SK-N-SH treated with all-trans-retinoic acid at 6 μM for 48 hours (cell line): ENCODE measurements around the gene LCN6.

ENCODE experiments used
- ATAC-seq: fragments of 200-7000 bp; cut with Tn5 transposase; 3 replicates; pipeline ENCODE4 v1.9.1; 2020; ENCODE audit warnings: mild to moderate bottlenecking, moderate library complexity
- ARNTL ChIP-seq: fragments of 450-650 bp; formaldehyde crosslinking; IDR thresholded peaks from 2 replicates; pipeline ENCODE4 v1.5.0; 2020; ENCODE audit warnings: low read depth, mild to moderate bottlenecking, moderate library complexity, borderline replicate concordance
- CREB5 ChIP-seq: fragments of 250-450 bp; sonication (Bioruptor Pico); IDR thresholded peaks from 2 replicates; pipeline ENCODE4 v1.5.1; 2020; ENCODE audit warnings: low read depth, mild to moderate bottlenecking, moderate library complexity
- CSDC2 ChIP-seq: fragments of 250-450 bp; sonication (Bioruptor Pico); IDR thresholded peaks from 2 replicates; pipeline ENCODE4 v1.5.0; 2020; ENCODE audit warnings: mild to moderate bottlenecking, moderate library complexity
- CSRNP3 ChIP-seq: fragments of 250-450 bp; sonication (Bioruptor Pico); IDR thresholded peaks from 2 replicates; pipeline ENCODE4 v1.5.1; 2021; ENCODE audit warnings: mild to moderate bottlenecking, moderate library complexity
- ESRRG ChIP-seq: fragments of 250-450 bp; sonication (Bioruptor Pico); IDR thresholded peaks from 2 replicates; pipeline ENCODE4 v1.6.1; 2021; ENCODE audit warnings: mild to moderate bottlenecking
- GLIS3 ChIP-seq: fragments of 250-450 bp; sonication (Bioruptor Pico); IDR thresholded peaks from 2 replicates; pipeline ENCODE4 v1.5.0; 2020; ENCODE audit warnings: mild to moderate bottlenecking, moderate library complexity
- ISL1 ChIP-seq: fragments of 250-450 bp; sonication (Bioruptor Pico); IDR thresholded peaks from 2 replicates; pipeline ENCODE4 v2.1.2; 2022; ENCODE audit warnings: mild to moderate bottlenecking, moderate library complexity
- OSR1 ChIP-seq: fragments of 250-450 bp; sonication (Bioruptor Pico); IDR thresholded peaks from 2 replicates; pipeline ENCODE4 v1.8.0; 2022; ENCODE audit warnings: moderate library complexity, mild to moderate bottlenecking, inconsistent platforms
- PATZ1 ChIP-seq: fragments of 250-450 bp; sonication (Bioruptor Pico); IDR thresholded peaks from 2 replicates; pipeline ENCODE4 v1.8.0; 2020; ENCODE audit warnings: mild to moderate bottlenecking, moderate library complexity, borderline replicate concordance
- POU6F1 ChIP-seq: fragments of 250-450 bp; sonication (Bioruptor Pico); IDR thresholded peaks from 2 replicates; pipeline ENCODE4 v1.8.0; 2021; ENCODE audit warnings: low read depth, mild to moderate bottlenecking, moderate library complexity, borderline replicate concordance
- PPARA ChIP-seq: fragments of 250-450 bp; sonication (Bioruptor Pico); IDR thresholded peaks from 2 replicates; pipeline ENCODE4 v1.5.0; 2020; ENCODE audit warnings: mild to moderate bottlenecking, borderline replicate concordance
- RARB ChIP-seq: fragments of 250-450 bp; sonication (Bioruptor Pico); IDR thresholded peaks from 2 replicates; pipeline ENCODE4 v1.8.0; 2021; ENCODE audit warnings: mild to moderate bottlenecking, moderate library complexity
- SNAI2 ChIP-seq: fragments of 250-450 bp; sonication (Bioruptor Pico); IDR thresholded peaks from 2 replicates; pipeline ENCODE4 v1.5.0; 2020; ENCODE audit warnings: mild to moderate bottlenecking, moderate library complexity
- TCF4 ChIP-seq: fragments of 250-450 bp; sonication (Bioruptor Pico); IDR thresholded peaks from 2 replicates; pipeline ENCODE4 v1.8.0; 2021; ENCODE audit warnings: mild to moderate bottlenecking, moderate library complexity, borderline replicate concordance
- TOX ChIP-seq: fragments of 250-450 bp; sonication (Bioruptor Pico); IDR thresholded peaks from 2 replicates; pipeline ENCODE4 v1.8.0; 2021; ENCODE audit warnings: mild to moderate bottlenecking, moderate library complexity, borderline replicate concordance
- TSHZ2 ChIP-seq: fragments of 250-450 bp; sonication (Bioruptor Pico); IDR thresholded peaks from 2 replicates; pipeline ENCODE4 v1.5.0; 2020; ENCODE audit warnings: mild to moderate bottlenecking, moderate library complexity
- ZC3H10 ChIP-seq: fragments of 250-450 bp; sonication (Bioruptor Pico); IDR thresholded peaks from 2 replicates; pipeline ENCODE4 v1.5.1; 2021; ENCODE audit warnings: mild to moderate bottlenecking, moderate library complexity
- ZFP3 ChIP-seq: fragments of 250-450 bp; sonication (Bioruptor Pico); IDR thresholded peaks from 2 replicates; pipeline ENCODE4 v1.5.0; 2020; ENCODE audit warnings: mild to moderate bottlenecking, moderate library complexity
- ZNF565 ChIP-seq: fragments of 450-650 bp; formaldehyde crosslinking; conservative IDR thresholded peaks from 2 replicates; pipeline ENCODE4 v1.5.0; 2020; ENCODE audit warnings: low read depth, mild to moderate bottlenecking, moderate library complexity
- ZNF70 ChIP-seq: fragments of 450-650 bp; formaldehyde crosslinking; IDR thresholded peaks from 2 replicates; pipeline ENCODE4 v1.5.0; 2020; ENCODE audit warnings: mild to moderate bottlenecking, moderate library complexity
- ZNF8 ChIP-seq: fragments of 450-650 bp; formaldehyde crosslinking; IDR thresholded peaks from 2 replicates; pipeline ENCODE4 v1.5.0; 2020; ENCODE audit warnings: mild to moderate bottlenecking, moderate library complexity

Gene LCN6

GRCh38 chr9:136717399-136717798 lies 30.9 kb downstream of the LCN6 start:
- ATAC-seq, result no peak
- TF ChIP-seq ESRRG (CRISPR knock-in tag), result no peak
- no peak for TF ChIP-seq TSHZ2
- no peak for TF ChIP-seq ARNTL (CRISPR knock-in tag)
- no peak for TF ChIP-seq TOX
- no peak for TF ChIP-seq RARB
- no peak for TF ChIP-seq OSR1 (CRISPR knock-in tag)
- no peak for TF ChIP-seq ZNF70 (CRISPR knock-in tag)
- TF ChIP-seq PPARA, result no peak
- no peak for TF ChIP-seq ISL1 (CRISPR knock-in tag)
- no peak for TF ChIP-seq SNAI2 (CRISPR knock-in tag)
- no peak for TF ChIP-seq PATZ1 (CRISPR knock-in tag)
- no peak for TF ChIP-seq CSDC2
- TF ChIP-seq ZC3H10 (CRISPR knock-in tag), result no peak

GRCh38 chr9:136714893-136715274 lies 33.4 kb downstream of the LCN6 start:
- TF ChIP-seq SNAI2 (CRISPR knock-in tag), result no peak
- TF ChIP-seq OSR1 (CRISPR knock-in tag), result no peak
- ATAC-seq, result no peak

GRCh38 chr9:136714096-136714892 lies 34.0 kb downstream of the LCN6 start:
- ATAC-seq, result no peak
- TF ChIP-seq ZFP3 (CRISPR knock-in tag) (no peak), ZNF70 (CRISPR knock-in tag) (no peak), ESRRG (CRISPR knock-in tag) (no peak)

- no peak for ATAC-seq
- TF ChIP-seq ZNF8 (CRISPR knock-in tag) (no peak), PPARA (no peak), TCF4 (no peak)
These were observed 34.8 kb downstream of the LCN6 start for GRCh38 chr9:136713550-136713949.

- peak; percentile 31 for ATAC-seq
- no peak for TF ChIP-seq CREB5 (CRISPR knock-in tag)
- TF ChIP-seq ZFP3 (CRISPR knock-in tag), result no peak
- no peak for TF ChIP-seq CSRNP3 (CRISPR knock-in tag)
- TF ChIP-seq POU6F1, result no peak
- TF ChIP-seq ZC3H10 (CRISPR knock-in tag), result no peak
- no peak for TF ChIP-seq ZNF70 (CRISPR knock-in tag)
- TF ChIP-seq GLIS3 (CRISPR knock-in tag), result no peak
- TF ChIP-seq PATZ1 (CRISPR knock-in tag), result no peak
- TF ChIP-seq ZNF565, result no peak
- TF ChIP-seq ISL1 (CRISPR knock-in tag), result no peak
- TF ChIP-seq TOX, result no peak
These were observed 35.4 kb downstream of the LCN6 start for GRCh38 chr9:136712690-136713544.
